ENCODE measurements around the gene DLGAP3. TPM values are rescaled to one million over a fixed set of nuclear protein-coding genes. Genes with fewer than 3 reads are reported as not detected.

DLGAP3 gene
- total and polyA plus RNA-seq, 2 of the 13 experiments (the other 11 are each of a cell fraction or from before 2014, with no cell fraction given) = 0.03 to 0.04 TPM

DNA sequence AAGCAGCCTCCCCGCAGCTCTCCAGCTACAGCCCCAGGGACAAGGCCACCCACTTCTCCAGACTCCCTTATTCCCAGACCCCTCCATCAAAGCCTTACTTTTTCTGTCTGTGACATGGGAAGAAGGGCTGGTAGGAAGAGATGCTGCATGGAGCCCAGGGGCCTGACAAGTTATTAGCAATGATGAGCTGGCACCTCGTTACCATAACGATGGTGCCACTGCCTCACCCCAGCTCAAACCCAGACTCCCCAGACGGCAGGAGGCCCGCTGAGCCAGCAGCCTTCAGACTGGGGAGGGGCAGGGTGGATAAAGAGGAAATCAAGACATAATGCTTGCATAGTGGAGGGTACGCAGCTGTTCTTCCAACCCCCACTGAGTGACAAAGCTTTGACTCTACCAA, 3.3 kb downstream of the DLGAP3 start:
- H3K4me3 ChIP-seq (replicated peaks in 1 of 3; ENCODE audit: insufficient read depth in 1 of 3, low read depth in 2 of 3, low read length in 3 of 3) = no peak overlapping the region
- H3K27ac ChIP-seq (ENCODE audit: extremely low read length, insufficient read depth, low read length) = no peak overlapping the region
- H4K20me1 ChIP-seq (ENCODE audit: insufficient read depth, low read length) = no peaks in the 10 kb centered on the region
- H2AFZ ChIP-seq (ENCODE audit: low read length) = no peak overlapping the region
- in situ Hi-C loops (cut with HindIII; ENCODE audit: extremely low pct_ligation_motif_present, low pct_unique_long_range_greater_than_20kb) = no loop called here
- ChIA-PET CTCF (ENCODE audit: low intra/inter-chr PET ratio, low total read pairs) (no interaction called here), POLR2A (no interaction called here)
- DNase-seq (ENCODE audit: low spot score) (no peak), FAIRE-seq (no peak), ATAC-seq (no peak)
- H3K9ac ChIP-seq (ENCODE audit: insufficient read depth, low read depth, low read length) = no peak overlapping the region
- H3K4me2 ChIP-seq (ENCODE audit: low read depth, low read length) = no peak overlapping the region
- no peaks in the 10 kb centered on the region for H3K9me3 ChIP-seq (ENCODE audit: low read length)
- intact Hi-C loops (cut with micrococcal nuclease; ENCODE audit: unreplicated experiment) = no loop called here
- TF ChIP-seq, protein P1, sequence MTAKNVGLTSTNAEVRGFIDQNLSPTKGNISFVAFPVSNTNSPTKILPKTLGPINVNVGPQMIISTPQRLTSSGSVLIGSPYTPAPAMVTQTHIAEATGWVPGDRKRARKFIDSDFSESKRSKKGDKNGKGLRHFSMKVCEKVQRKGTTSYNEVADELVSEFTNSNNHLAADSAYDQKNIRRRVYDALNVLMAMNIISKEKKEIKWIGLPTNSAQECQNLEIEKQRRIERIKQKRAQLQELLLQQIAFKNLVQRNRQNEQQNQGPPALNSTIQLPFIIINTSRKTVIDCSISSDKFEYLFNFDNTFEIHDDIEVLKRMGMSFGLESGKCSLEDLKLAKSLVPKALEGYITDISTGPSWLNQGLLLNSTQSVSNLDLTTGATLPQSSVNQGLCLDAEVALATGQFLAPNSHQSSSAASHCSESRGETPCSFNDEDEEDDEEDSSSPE (CRISPR knock-in tag; IDR thresholded peaks at IDR 0.05) = no peak
- TF ChIP-seq MIER3 (CRISPR knock-in tag; IDR thresholded peaks at IDR 0.05; ENCODE audit: borderline replicate concordance) = no peak
- TF ChIP-seq, protein P2, sequence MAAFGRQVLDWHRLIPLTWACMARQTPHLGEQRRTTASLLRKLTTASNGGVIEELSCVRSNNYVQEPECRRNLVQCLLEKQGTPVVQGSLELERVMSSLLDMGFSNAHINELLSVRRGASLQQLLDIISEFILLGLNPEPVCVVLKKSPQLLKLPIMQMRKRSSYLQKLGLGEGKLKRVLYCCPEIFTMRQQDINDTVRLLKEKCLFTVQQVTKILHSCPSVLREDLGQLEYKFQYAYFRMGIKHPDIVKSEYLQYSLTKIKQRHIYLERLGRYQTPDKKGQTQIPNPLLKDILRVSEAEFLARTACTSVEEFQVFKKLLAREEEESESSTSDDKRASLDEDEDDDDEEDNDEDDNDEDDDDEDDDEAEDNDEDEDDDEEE (CRISPR knock-in tag; IDR thresholded peaks at IDR 0.05) = no peak
- no peak for TF ChIP-seq JDP2 (CRISPR knock-in tag; IDR thresholded peaks at IDR 0.05; ENCODE audit: borderline replicate concordance)
- TF ChIP-seq PCBP1 (IDR thresholded peaks at IDR 0.05; ENCODE audit: borderline replicate concordance, low read depth, low read length) = no peak
- TF ChIP-seq, protein P3, sequence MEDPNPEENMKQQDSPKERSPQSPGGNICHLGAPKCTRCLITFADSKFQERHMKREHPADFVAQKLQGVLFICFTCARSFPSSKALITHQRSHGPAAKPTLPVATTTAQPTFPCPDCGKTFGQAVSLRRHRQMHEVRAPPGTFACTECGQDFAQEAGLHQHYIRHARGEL (CRISPR knock-in tag; IDR thresholded peaks at IDR 0.05) = no peak
- TF ChIP-seq MEIS1 (CRISPR knock-in tag; IDR thresholded peaks at IDR 0.05; ENCODE audit: borderline replicate concordance) = no peak
- TF ChIP-seq ZNF546 (CRISPR knock-in tag; conservative IDR thresholded peaks at IDR 0.05) = no peak
- TF ChIP-seq, protein P4, sequence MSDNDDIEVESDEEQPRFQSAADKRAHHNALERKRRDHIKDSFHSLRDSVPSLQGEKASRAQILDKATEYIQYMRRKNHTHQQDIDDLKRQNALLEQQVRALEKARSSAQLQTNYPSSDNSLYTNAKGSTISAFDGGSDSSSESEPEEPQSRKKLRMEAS (IDR thresholded peaks at IDR 0.05) = no peak
- TF ChIP-seq ZKSCAN5 (CRISPR knock-in tag; IDR thresholded peaks at IDR 0.05) = no peak
- TF ChIP-seq, protein P5, sequence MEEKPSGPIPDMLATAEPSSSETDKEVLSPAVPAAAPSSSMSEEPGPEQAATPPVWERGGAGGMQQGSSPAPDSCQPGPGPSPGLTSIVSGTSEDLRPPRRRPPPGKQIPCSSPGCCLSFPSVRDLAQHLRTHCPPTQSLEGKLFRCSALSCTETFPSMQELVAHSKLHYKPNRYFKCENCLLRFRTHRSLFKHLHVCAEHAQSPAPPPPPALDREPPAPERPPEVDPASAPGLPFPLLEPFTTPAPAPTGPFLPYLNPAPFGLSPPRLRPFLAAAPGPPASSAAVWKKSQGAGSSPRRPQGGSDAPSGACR (CRISPR knock-in tag; IDR thresholded peaks at IDR 0.05) = no peak
- TF ChIP-seq, protein P6, sequence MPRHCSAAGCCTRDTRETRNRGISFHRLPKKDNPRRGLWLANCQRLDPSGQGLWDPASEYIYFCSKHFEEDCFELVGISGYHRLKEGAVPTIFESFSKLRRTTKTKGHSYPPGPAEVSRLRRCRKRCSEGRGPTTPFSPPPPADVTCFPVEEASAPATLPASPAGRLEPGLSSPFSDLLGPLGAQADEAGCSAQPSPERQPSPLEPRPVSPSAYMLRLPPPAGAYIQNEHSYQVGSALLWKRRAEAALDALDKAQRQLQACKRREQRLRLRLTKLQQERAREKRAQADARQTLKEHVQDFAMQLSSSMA (CRISPR knock-in tag; IDR thresholded peaks at IDR 0.05) = no peak
- no TSS peak for BruUV-seq (replicated peaks)
- 11% methylated on average over 5 of the region's 6 CpGs for WGBS (ENCODE audit: low lambda C conversion rate)
- no peaks in the 10 kb centered on the region for H3K79me2 ChIP-seq (ENCODE audit: insufficient read depth, low read length)
- peaks cover 6% of the 10 kb centered on the region for H3K4me1 ChIP-seq (ENCODE audit: insufficient read depth, low read length)
- peaks cover 6 to 40% of the 10 kb centered on the region in 2 experiments; a peak in 4 of 5 replicates for H3K27me3 ChIP-seq (ENCODE audit: control insufficient read depth in 1 of 2, insufficient read depth in 2 of 2, low read length in 2 of 2)
- H3K36me3 ChIP-seq (replicated peaks in 1 of 2; ENCODE audit: control insufficient read depth in 1 of 2, insufficient read depth in 2 of 2, low read length in 2 of 2) = no peaks in the 10 kb centered on the region

All from HepG2 (cell line).